GM18499 (cell line): ENCODE data around the gene FAM3D.
"Not testable (repeated sequence)": the region's sequence is repeated elsewhere in the genome, so short reads cannot be mapped to it uniquely, and the experiment has no call there.

Experiments
- ATAC-seq: cut with Tn5 transposase; IDR thresholded peaks from one replicate; pipeline ENCODE4 v1.9.1; 2021; ENCODE audit warnings: moderate number of reproducible peaks; ENCODE audit not compliant: insufficient read depth, unreplicated experiment

Gene FAM3D, protein sequence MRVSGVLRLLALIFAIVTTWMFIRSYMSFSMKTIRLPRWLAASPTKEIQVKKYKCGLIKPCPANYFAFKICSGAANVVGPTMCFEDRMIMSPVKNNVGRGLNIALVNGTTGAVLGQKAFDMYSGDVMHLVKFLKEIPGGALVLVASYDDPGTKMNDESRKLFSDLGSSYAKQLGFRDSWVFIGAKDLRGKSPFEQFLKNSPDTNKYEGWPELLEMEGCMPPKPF

DNA sequence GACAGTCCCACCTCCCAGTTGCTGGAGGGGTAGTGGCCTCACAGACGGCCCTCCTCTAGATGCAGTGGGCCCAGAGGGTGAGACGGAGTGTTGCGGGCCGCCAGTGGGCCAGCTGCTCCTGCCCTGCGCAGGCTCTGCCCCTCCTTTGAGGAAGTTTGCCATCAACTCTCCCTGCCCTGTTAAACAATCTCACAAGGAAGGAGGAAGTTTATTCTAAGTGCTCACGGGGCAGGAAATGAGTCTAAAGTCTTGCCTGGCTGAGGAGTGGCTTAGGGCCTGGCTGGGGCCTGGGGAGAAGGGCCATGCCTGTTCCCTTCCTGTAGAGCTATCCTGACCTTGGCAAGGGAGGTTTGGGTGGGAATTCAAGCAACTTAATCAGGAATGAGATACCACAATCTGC lies at the start of gene FAM3D:
Gene FAM3D, minus strand, starts transcription at position 92 of the 400 bp plus-strand sequence. CDS start 11,211 bp downstream, outside the sequence.
- no peak for ATAC-seq

DNA sequence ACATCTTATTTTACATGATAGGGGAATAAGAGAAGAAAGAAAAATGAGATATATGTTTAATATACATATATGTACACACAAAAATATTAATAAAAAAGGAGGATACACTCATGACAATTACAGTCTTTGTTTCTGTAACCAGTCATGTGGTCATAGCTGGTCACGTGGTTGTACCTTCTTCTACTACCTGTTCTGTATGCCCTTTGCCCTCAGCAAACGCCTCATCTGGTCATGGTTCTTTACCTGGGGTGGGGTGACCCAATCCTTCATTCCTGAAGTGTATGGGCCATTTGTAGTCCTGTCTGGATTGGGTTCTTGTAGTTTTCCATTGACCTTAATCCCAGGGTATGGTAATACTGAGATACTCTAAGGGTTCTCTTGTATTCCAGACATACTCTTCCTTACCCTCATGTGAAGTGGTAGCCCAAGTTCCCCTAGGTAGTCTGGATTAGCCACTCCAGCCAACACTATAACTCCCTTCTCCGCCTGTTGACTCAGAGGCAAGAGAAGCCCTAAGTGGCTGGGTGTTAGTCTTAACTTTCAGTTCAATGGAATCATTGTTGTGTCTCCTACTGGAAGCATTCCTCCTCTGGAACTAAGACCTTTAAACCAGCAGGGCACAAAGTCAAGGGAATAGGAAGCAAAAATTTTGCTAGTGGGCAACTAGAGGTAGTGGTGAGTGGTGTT lies 47.3 kb upstream of the FAM3D start:
- ATAC-seq = no peak

DNA sequence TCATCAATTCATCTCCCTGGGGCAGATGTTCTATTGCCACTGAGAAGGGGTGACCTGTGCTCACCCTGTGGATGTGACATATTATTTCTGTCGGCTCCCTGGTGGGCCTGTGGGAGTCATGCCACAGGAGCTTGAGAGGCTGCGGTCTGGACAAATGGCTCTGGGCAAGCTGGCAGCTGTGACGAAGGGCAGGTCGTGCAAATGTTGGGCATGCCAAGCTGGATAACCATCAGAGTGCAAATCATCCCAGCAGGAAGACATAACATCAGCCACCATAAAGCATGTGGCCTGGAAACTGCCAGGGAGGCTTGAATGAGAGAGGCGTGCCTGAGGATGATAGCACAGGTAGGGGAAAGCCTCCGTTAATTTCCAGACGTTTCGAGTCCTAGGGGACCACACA lies 45.3 kb upstream of the FAM3D start:
- ATAC-seq = no peak

DNA sequence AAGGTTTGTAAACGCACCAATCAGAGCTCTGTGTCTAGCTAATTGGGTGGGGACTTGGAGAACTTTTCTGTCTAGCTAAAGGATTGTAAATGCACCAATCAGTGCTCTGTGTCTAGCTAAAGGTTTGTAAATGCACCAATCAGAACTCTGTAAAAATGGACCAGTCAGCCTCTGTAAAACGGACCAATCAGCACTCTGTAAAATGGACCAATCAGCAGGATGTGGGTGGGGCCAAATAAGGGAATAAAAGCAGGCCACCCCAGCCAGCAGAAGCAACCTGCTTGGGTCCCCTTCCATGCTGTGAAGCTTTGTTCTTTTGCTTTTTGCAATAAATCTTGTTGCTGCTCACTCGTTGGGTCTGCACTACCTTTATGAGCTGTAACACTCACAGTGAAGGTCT lies 42.4 kb upstream of the FAM3D start:
- not testable (repeated sequence) for ATAC-seq

DNA sequence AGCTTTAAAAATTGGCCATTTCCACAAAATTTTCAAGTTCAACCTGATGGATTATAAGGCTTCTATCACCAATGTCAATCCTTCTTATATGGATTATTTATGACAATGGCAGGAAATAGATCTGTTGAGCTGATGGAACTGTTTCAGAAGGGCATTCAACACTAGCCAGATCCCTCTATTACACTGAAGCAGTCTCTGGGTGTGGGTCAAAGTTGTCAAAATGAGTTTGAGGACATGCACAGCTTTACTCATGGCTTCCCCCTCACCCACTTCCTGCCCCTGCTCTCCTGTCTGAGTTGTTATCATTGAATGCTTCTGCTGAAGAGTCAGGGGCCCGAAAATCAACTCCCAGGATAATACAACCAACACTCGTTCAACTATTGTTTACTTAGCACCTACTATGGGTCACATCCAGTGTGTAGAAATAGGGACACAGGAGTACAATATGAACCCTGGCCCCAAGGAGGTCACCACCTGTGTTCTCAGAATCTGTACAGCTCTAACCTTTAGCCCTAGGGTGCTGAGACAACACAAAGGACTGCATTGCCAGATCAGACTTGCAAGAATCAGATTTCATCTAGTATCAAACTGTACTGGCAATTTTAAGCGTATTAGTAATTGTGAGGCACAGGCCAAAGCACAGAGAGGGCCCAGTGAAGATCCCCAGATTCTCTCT lies 41.7 kb upstream of the FAM3D start:
- ATAC-seq = no peak

DNA sequence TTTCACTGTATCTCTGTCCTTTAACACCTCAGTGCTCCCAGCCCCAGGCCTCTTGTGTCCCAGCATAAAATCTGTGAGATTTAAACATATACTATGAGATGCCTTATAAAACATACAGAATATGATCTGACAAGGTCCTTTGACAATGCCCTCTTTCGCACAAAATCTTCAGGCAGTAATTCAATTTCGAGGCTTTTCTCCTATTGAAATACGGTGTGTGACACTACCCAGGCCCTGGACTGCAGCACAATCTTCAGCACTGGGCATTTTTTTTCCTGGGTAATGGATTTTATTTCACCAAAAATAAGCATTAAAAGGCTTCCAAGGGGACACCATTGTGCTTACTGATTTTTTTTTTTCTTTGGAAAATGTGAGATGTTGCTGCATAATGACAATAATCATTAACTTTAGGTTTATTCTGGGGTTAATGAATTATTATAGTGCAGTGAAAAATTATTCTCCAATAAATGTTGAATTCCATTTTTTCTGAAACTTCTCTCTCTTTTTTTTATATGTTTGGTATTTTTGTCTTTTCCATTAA lies 40.9 kb upstream of the FAM3D start:
- no peak for ATAC-seq

DNA sequence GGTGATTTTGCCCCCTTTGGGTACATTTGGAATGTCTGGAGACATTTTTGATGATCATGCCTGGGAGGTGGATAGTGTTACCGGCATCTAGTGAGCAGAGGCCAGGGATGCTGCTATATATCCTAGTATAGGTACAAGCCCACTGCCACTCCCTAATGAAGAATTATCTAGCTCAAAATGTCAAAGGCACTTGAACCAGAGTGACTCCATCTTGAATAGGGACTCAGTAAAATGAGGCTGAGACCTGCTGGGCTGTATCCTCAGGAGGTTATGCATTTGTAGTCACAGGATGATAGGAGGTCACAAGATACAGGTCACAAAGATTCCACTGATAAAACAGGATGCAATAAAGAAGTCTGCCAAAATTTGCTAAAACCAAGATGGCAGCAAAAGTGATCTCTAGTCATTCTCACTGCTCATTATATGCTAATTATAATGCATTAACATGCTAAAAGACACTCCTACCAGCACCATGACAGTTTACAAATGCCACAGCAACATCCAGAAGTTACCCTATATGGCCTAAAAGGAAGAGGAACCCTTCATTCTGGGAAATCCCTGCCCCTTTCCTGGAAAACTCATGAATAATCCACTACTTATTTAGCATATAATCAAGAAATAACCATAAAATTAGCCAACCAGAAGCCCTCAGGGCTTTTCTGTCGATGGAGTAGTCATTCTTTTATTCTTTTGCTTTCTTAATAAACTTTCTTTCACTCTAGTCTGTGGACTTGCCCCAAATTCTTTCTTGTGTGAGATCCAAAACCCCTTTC lies 40.0 kb upstream of the FAM3D start:
- no peak for ATAC-seq

DNA sequence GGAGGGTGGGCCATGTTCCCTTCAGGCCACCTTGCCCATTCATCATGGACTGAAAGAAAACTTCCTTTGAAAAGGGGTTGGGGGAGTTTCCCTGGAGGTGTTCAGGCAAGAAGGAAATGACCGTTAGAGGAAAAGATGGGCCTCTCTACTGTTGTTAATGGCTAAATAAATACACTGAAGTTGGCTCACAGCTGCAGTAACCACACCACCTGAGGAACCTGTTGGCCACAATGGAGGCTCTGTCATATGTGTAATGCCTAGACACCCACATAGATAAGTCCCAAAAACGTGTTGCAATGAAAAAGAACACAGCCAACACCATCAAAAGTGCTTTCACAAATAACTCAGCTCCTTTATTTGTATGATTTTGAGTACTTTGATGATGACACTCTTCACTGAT lies 38.2 kb upstream of the FAM3D start:
- no peak for ATAC-seq

DNA sequence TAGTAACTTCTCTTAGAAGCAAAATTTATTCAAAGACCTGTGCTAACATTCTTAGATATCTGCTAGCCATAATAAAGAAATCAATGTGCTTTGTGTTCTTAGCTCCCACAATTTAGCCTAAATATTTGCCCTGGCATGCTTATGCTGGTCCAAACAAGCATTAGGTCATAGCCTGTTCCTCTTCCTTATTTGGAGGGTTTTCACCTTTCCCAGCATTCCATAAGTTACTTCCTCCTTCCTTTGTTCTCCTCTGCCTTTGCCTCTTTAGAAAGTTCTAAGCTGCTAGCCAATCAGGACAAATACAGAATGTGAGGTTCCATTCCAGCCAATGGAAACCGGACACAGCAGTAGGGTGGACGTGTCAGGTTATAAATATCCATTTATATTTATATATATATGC lies 37.7 kb upstream of the FAM3D start:
- not testable (repeated sequence) for ATAC-seq

DNA sequence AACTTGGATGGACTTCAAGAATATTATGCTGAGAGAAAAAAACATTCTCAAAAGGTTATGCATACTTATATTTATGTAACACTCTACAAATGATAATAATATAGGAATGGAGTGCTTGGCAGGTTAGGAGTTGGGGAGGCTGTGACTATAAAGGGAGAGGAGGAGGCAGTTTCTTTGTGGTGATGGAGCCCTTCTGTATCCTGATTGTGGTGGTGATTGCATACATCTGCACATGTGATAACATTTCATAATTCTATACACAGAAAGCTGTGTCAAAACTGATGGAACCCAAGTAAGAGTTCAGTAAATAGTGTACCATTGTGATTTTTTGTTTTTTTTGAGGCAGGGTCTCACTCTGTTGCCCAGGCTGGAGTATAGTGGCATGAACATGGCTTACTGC lies 31.7 kb upstream of the FAM3D start:
- no peak for ATAC-seq

DNA sequence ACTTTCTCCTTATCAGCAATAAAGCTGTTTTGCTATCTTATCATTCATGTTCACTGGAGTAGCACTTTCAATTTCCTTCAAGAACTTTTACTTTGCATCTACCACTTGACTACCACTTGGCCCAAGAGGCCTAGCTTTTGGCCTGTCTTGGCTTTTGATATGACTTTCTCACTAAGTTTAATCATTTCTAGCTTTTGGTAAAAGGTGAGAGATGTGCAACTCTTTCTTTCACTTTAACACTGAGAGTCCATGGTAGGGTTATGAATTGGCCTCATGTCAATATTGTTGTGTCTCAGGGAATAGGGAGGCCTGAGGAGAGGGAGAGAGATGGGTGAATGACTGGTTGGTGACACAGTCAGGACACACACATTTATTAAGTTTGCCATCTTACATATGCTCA lies 31.0 kb upstream of the FAM3D start:
- no peak for ATAC-seq

DNA sequence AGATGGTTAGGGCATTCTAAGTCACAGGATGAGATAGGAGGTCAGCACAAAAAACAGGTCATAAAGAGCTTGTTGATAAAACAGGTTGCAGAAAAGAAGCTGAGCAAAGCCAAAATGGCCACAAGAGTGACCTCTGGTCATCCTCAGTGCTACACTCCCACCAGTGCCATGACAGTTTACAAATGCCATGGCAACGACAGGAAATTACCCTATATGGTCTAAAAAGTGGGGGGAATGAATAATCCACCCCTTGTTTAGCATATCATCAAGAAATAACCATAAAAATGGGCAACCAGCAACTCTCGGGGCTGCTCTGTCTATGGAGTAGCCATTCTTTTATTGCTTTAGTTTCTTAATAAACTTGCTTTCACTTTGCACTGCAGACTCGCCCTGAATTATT lies 30.2 kb upstream of the FAM3D start:
- not testable (repeated sequence) for ATAC-seq

DNA sequence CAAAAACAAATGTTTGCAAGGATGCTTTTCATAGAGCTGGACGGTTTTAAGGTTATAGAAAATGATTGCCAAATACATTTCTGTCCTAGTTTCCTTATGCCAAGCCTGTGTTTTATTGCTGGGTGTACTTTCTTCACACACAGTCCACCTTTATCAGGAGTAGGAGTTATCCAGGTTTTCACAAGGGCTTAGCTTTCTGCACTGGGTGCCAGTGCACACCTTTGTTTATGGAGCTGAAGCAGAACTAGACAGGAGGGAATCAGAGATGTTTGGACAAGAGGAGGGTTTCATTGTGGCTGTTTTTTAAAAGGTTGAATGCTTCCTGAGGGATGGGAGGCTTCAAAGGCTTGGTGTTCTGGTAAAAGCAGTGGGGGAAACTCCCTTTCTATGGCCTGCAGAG lies 29.5 kb upstream of the FAM3D start:
- ATAC-seq = no peak

DNA sequence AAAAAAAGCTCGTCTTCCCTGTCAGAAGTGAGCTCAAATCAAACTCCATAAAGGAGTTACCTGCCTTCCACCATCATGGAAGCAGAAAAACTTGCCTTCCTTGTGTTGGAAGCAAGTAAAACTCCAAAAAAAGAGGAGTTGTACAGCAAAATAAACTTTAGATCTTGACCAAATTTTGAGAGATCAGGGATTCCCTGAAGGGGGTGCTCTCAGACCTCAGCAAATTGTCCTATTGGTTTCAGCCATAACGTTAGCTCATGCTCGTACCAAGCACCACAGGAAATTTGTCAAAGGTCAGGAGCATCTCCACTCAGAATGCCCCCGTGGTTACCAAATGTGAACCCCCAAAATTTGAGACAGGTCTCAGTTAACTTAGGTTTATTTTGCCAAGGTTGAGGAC lies 28.7 kb upstream of the FAM3D start:
- not testable (repeated sequence) for ATAC-seq

DNA sequence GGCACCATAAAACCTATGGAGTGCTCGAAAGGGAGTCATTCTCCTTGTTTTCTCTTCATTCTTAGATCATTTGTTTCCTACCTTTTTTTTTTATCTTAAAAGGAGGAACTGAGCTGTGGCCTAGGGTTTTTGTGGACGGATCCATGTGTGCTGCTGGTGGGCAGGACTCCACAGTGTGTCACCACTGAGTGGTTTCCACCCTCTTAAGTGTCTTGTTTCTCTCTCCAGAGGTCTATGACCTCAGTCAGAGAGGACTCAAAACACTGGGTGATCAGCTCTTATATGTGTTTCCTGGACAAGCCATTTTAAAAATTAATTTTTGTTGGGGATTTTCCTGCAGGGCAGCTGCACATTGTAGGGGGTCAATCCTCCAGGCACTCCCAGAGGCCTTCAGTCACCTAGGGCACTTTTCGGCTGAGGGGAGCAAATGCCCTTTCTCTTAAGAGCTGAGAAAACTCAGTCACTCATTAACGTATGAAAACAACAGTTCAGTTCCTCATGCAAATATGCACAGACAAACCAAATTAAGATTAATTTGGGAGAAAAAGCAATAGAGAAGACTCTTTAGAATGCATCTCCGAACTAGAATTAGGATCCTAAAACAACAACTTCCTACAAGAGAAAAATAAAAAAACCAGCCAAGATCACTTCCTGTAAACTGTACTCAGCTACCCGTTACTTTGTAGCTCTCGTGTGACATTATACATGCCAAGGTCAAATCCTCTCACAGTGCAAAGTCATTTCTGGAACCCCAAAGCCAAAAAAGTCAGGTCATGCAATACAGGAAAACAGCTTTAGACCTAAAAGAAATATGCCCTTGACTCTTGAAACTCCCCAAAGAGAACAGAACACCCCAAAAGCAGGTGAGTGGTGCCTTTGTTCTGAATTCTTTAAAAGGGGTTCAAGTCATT lies 27.6 kb upstream of the FAM3D start:
- ATAC-seq = no peak

DNA sequence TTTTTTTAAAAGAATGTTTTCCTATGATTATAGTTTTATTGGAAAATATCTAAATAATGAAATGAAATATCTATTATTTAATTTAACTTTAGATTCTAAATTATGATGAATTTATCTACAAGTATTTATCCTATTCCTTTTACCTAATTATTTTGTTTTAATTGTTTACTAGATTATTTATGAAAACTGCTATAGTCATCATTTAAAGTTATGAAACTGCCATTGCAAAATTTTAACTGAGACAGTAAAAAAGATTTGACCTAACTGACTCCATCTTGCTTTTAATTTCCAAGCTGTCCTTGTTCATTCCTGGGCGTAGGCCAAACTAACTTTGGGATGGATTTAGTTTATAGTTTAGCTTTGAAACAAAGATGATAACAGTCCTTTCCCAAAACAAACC lies 25.9 kb upstream of the FAM3D start:
- ATAC-seq = no peak

DNA sequence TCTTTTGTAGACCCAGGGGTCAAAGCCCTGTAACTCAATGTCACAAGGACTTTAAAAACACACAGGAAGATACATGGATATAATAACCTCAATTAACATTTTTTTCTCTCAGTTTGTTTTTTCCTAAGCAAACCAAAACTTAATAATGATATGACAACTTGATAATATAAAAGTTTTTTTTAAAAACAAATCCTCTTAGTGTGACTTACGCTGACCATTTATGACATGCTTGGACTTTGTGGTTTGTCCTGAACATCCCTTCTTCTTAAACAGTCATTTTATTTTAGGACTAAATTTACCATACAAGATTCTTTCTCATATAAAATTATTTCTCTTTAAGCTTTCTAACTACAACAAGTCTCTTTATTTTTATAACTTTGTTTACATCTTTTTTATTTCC lies 25.4 kb upstream of the FAM3D start:
- no peak for ATAC-seq

DNA sequence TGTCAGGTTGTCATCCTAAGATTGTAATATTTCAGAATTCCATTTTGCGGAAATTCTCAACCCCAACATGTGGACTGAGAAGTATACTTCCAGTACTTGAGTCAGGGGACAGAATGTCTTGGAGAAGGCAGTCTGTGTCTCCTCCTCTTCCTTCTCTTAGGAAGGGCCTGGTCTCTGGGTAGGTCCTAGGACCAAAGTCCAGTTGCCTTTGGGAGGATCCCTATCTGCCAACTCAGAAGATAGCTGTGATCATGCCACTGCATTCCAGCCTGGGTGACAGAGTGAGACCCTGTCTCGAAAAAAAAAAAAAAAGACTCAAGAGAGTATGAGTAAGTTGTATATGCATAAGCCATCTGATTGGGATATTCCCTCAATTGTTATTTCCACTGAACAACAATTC lies 23.9 kb upstream of the FAM3D start:
- ATAC-seq = no peak

DNA sequence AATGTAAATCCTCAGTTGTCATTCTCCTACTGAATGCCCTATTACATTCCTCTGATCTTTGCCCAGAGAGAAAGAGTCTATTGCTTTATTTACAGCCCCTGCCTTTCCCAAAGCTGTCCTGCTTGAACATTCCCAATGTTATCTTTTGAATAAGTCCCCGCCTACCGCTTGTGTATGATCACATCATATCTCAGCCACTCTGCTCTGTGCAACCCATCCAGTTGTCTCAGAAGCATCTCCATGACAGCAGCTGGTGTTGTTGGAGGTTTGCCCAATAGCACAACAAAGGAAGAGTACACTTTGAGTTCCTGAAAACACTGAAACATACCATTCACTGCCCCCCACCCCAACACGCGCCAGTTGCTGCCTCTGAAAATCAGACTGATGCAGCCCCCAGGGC lies 22.0 kb upstream of the FAM3D start:
- no peak for ATAC-seq

DNA sequence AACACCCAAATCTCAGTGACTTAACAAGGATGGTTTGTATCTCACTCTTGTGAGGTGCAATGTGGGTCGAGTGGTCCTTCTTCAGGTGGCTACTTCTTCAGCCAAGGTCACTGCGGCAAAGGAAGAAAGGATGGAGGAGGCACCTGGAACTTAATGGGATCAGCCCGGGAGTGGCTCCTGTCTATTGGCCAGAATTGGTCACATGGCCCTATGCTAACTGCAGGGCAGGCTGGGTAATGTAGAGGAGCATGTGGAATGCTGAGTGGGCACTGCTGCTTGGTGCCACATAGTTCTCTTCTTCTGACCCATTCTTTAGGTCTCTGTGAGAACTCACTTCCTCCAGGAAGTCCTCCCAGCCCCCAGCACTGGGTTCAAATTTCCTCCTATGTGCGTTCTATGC lies 20.3 kb upstream of the FAM3D start:
- no peak for ATAC-seq
